Measurements from ENCODE around the gene TNFSF15. TPM values are rescaled to one million over a fixed set of nuclear protein-coding genes. Genes with fewer than 3 reads are reported as not detected.

Gene TNFSF15
- total and polyA plus RNA-seq, 2 of the 4 experiments (the other 2 are of a cell fraction) = 0.03 to 0.18 TPM

- Histone ChIP-seq H3K23ac (ENCODE audit: low read depth, low read length) (no peak overlapping the region), H3K27ac (ENCODE audit: insufficient read depth, low read length) (no peak overlapping the region), H3K18ac (ENCODE audit: low read depth, low read length) (no peak overlapping the region), H2AK9ac (replicated peaks; ENCODE audit: low read depth, low read length, poor library complexity) (no peak overlapping the region), H2AK5ac (ENCODE audit: low read depth, low read length) (no peak overlapping the region), H4K20me1 (ENCODE audit: insufficient read depth, low read length) (no peaks in the 10 kb centered on the region), H2BK15ac (ENCODE audit: low read depth, low read length) (no peak overlapping the region), H4K5ac (ENCODE audit: low read depth, low read length) (no peak overlapping the region), H3K9ac (ENCODE audit: low read depth, low read length) (no peak overlapping the region), H3K79me1 (ENCODE audit: low read depth in 1 of 2, low read length in 2 of 2) (no peaks in the 10 kb centered on the region), H3K36me3 (ENCODE audit: control insufficient read depth, insufficient read depth, low read length) (no peaks in the 10 kb centered on the region), H2BK5ac (ENCODE audit: low read depth, low read length, poor library complexity, severe bottlenecking) (no peak overlapping the region), H4K8ac (ENCODE audit: low read depth in 2 of 2, low read length in 2 of 2) (no peak overlapping the region), H3K4me2 (ENCODE audit: low read depth, low read length) (no peak overlapping the region), H3K4me1 (ENCODE audit: control insufficient read depth, insufficient read depth, low read length) (peaks cover 2% of the 10 kb centered on the region; the same call in 1 of the 2 replicates), H3K14ac (replicated peaks; ENCODE audit: low read depth, low read length) (no peak overlapping the region), H3K27me3 (ENCODE audit: control insufficient read depth, insufficient read depth, low read length) (peaks cover 34% of the 10 kb centered on the region), H2BK120ac (ENCODE audit: low read depth, low read length) (no peak overlapping the region), H4K91ac (ENCODE audit: insufficient read depth, low read depth, low read length) (no peak overlapping the region), H3K4ac (ENCODE audit: low read depth, low read length) (no peak overlapping the region), H2BK20ac (ENCODE audit: low read depth, low read length) (no peak overlapping the region), H2AFZ (replicated peaks; ENCODE audit: low read length, poor library complexity) (no peak overlapping the region), H3K9me1 (ENCODE audit: insufficient read depth, low read length) (no peaks in the 10 kb centered on the region), H3K4me3 (ENCODE audit: insufficient read depth, low read depth, low read length) (no peak overlapping the region), H3K56ac (ENCODE audit: extremely low read depth, insufficient read depth, low read length) (no peak overlapping the region), H3K9me3 (ENCODE audit: control insufficient read depth, insufficient read depth, low read length) (no peaks in the 10 kb centered on the region)
- no TSS peak for BruUV-seq (replicated peaks)
- DNase-seq (no peak), ATAC-seq (ENCODE audit: low read depth) (no peak)
- WGBS, 2 experiments (ENCODE audit: extremely low coverage in 2 of 2, insufficient read length in 1 of 2) = no CpG with 5 or more reads among the region's 6 CpGs
- ChIA-PET POLR2A (ENCODE audit: unreplicated experiment) (no interaction called here), CTCF (no interaction called here)
- intact Hi-C loops (cut with micrococcal nuclease) = no loop called here
- TF ChIP-seq NFE2L2 (IDR thresholded peaks at IDR 0.05; ENCODE audit: low read depth, low read length) (no peak), MAZ (IDR thresholded peaks at IDR 0.05; ENCODE audit: borderline replicate concordance, low read depth, low read length) (no peak), USF2 (IDR thresholded peaks at IDR 0.05; ENCODE audit: low read depth, low read length) (no peak), CEBPB (IDR thresholded peaks at IDR 0.05; ENCODE audit: low read depth, low read length) (no peak)
- dilution Hi-C loops (cut with HindIII; ENCODE audit: low sequenced_read_pairs, unreplicated experiment) = no loop called here
- in situ Hi-C loops (cut with MboI; ENCODE audit: low sequenced_read_pairs) = no loop called here
These were observed 34.0 kb downstream of the TNFSF15 start for GRCh38 chr9:114771889-114772288.

Measured in IMR-90 (cell line).